ENCODE measurements around the gene ARHGEF33.

The ARHGEF33 gene

DNA sequence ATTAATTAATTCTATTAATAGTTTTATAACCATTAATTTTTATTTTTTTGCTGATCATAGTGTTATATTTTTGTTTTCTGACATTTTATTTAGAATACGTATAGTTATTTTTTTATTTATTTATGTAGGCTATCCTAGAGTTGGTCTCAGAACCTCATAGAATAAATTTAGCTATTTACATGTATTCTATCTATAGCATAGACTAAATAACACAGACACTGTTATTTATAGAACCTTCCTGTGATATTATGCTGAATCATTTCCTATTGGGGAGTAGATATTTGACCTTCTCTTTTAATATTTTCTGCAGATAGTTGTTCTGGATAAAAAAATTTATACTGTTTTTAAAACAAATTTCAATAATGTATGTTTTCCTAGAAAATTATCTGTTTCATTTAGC is 20.2 kb downstream of the ARHGEF33 start:
- no peak for TF ChIP-seq ZFX (IDR thresholded peaks at IDR 0.05; ENCODE audit: borderline replicate concordance)
- TF ChIP-seq CTCF (IDR thresholded peaks at IDR 0.05): no peak
- no peak overlapping the region for H3K27ac ChIP-seq

DNA sequence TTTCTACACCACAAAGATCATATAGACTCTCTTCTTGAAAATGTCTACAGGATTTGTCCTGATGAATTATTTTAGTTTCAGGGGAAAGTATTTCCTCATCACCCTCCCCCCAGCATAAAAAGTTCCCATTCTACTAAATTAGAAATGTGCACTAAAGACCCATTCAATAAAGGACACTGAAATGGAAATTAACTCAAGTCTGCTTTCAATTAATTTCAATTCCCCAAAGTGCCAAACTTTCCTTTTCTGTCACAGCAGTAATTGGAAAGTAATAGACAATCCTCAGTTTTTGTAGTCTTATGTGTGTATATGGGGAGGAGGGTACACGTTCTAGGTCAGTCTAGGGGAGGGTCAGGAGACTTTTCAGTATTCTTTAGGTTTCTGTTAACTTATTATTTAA is 21.5 kb downstream of the ARHGEF33 start:
- TF ChIP-seq CTCF (IDR thresholded peaks at IDR 0.05) (no peak), ZFX (IDR thresholded peaks at IDR 0.05; ENCODE audit: borderline replicate concordance) (no peak)
- no peak overlapping the region for H3K27ac ChIP-seq

DNA sequence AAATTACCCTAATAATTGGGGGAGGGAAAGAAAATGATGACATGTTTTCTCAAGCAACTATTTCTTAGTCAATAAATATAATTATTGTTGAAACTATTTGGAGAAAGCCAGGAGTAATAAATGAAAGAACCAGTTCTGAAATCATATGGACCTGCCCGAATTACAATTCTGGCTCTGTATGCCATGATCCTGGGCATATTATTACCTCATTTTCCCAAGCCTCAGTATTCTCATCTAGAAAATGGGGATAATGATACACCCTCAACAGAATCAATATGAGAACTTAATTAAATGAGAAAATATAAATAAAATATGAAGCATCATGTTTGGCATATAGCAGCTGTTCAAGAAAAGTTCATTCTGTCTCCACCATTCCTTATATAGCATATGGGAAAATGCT is 22.9 kb downstream of the ARHGEF33 start:
- no peak for TF ChIP-seq CTCF (IDR thresholded peaks at IDR 0.05)
- TF ChIP-seq ZFX (IDR thresholded peaks at IDR 0.05; ENCODE audit: borderline replicate concordance): no peak
- H3K27ac ChIP-seq: no peak overlapping the region

- no peak for TF ChIP-seq ZFX (IDR thresholded peaks at IDR 0.05; ENCODE audit: borderline replicate concordance)
- TF ChIP-seq CTCF (IDR thresholded peaks at IDR 0.05): no peak
- no peak overlapping the region for H3K27ac ChIP-seq
Measured at GRCh38 chr2:38922389-38922788, 32.7 kb downstream of the ARHGEF33 start.

- H3K27ac ChIP-seq: no peak overlapping the region
- TF ChIP-seq ZFX (IDR thresholded peaks at IDR 0.05; ENCODE audit: borderline replicate concordance) (no peak), CTCF (IDR thresholded peaks at IDR 0.05) (no peak)
Measured at GRCh38 chr2:38922902-38923301, 33.2 kb downstream of the ARHGEF33 start.

DNA sequence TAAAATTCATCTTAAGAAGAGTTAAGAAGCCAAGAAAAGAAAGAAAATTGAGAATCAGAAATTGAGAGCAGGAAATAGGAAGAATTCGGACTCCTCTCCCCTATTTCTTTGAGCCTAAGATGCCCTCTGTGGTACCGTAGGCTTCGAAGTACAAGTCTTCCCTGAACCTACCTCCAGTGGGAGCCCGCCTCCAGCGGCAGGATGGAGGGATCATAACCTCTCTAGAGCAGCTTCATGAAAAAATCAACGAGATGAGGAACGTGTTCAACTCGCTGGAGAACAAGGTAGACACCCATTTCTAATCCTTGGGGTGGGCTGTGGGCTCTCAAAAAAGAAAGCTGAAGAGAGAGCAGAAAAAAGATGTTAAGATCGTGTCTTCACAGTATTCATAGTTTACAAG is 36.3 kb downstream of the ARHGEF33 start:
- TF ChIP-seq ZFX (IDR thresholded peaks at IDR 0.05; ENCODE audit: borderline replicate concordance) (no peak), CTCF (IDR thresholded peaks at IDR 0.05) (no peak)
- no peak overlapping the region for H3K27ac ChIP-seq

GRCh38 chr2:38930600-38930999 is 40.9 kb downstream of the ARHGEF33 start:
- H3K27ac ChIP-seq: no peak overlapping the region
- TF ChIP-seq ZFX (IDR thresholded peaks at IDR 0.05; ENCODE audit: borderline replicate concordance) (no peak), CTCF (IDR thresholded peaks at IDR 0.05) (no peak)

Measured in 22Rv1 (cell line).